GM12878 (cell line): ENCODE measurements around the gene SLC23A2. TPM values are rescaled to one million over a fixed set of nuclear protein-coding genes. Genes with fewer than 3 reads are reported as not detected.

Experiments
- ASH2L ChIP-seq: fragments of 300-600, 200-600 bp; sonication (generic); IDR thresholded peaks from 2 replicates; pipeline ENCODE4 v1.6.1; 2017; ENCODE audit warnings: low read depth, mild to moderate bottlenecking, borderline replicate concordance
- ATF3 ChIP-seq: IDR thresholded peaks from 2 replicates; pipeline ENCODE4 v1.6.1; 2011; ENCODE audit warnings: low read depth, mild to moderate bottlenecking, low read length, moderate library complexity, borderline replicate concordance; ENCODE audit errors: extremely low read depth
- ATF7 ChIP-seq: fragments of 450-650 bp; IDR thresholded peaks from 2 replicates; pipeline ENCODE4 v1.6.1; 2016; ENCODE audit warnings: low read depth, mild to moderate bottlenecking
- E4F1 ChIP-seq: fragments of 450-650 bp; IDR thresholded peaks from 2 replicates; pipeline ENCODE4 v1.6.1; 2018; ENCODE audit warnings: borderline replicate concordance, mild to moderate bottlenecking; ENCODE audit not compliant: partially characterized antibody
- FOS ChIP-seq: IDR thresholded peaks from 3 replicates; pipeline ENCODE4 v1.6.1; 2011; ENCODE audit warnings: borderline replicate concordance; ENCODE audit not compliant: insufficient read length; ENCODE audit errors: extremely low read depth
- FOXK2 ChIP-seq: fragments of 450-650 bp; IDR thresholded peaks from 2 replicates; pipeline ENCODE4 v1.6.1; 2017; ENCODE audit warnings: mild to moderate bottlenecking, moderate library complexity
- GATAD2B ChIP-seq: fragments of 450-650 bp; conservative IDR thresholded peaks from 2 replicates; pipeline ENCODE4 v1.6.1; 2017; ENCODE audit warnings: low read depth, mild to moderate bottlenecking, moderate library complexity
- SIX5 ChIP-seq: IDR thresholded peaks from 2 replicates; pipeline ENCODE4 v1.6.1; 2011; ENCODE audit warnings: mild to moderate bottlenecking, low read depth, low read length, moderate library complexity; ENCODE audit not compliant: severe bottlenecking
- SP1 ChIP-seq: IDR thresholded peaks from one replicate; pipeline ENCODE4 v1.6.1; 2011; ENCODE audit warnings: low read depth, low read length
- SUZ12 ChIP-seq: fragments of 200-600 bp; sonication (generic); IDR thresholded peaks from one replicate; pipeline ENCODE4 v1.6.1; 2018; ENCODE audit warnings: antibody characterized with exemption, mild to moderate bottlenecking; ENCODE audit not compliant: unreplicated experiment
- YY1 ChIP-seq: IDR thresholded peaks from 2 replicates; pipeline ENCODE4 v1.6.1; 2011; ENCODE audit warnings: low read depth, mild to moderate bottlenecking, low read length
- ZBED1 ChIP-seq: IDR thresholded peaks from 2 replicates; pipeline ENCODE4 v1.6.1; 2016; ENCODE audit warnings: borderline replicate concordance
- polyA plus RNA-seq, 11 experiments: library from polyadenylated mRNA; depleted of rRNA in 4 of 11; unstranded in 6 of 11; stranded (reverse) in 5 of 11; fragments of >200 nt; fragmentation: Nextera tagmentation in 4 of 11; fragmentation: Illumina TruSeq in 1 of 11; extraction: Ambion mirVana in 4 of 11; extraction: Trizol in 1 of 11; gene quantifications; 1 replicate in 1 of 11; 2 replicates in 10 of 11; pipeline versions ENCODE4 v1.2.1 to v1.2.3, GENCODE V29; 2011 to 2016; ENCODE audit warnings: inconsistent platforms in 2 of 11, missing spikeins in 2 of 11, low read depth in 1 of 11
- total RNA-seq, 4 experiments: library from RNA; depleted of rRNA in 3 of 4; stranded (reverse); fragments of >200 nt in 3 of 4; fragmentation: Illumina TruSeq in 1 of 4; extraction: Trizol in 1 of 4; gene quantifications; 2 replicates each; pipeline versions ENCODE4 v1.2.1 to v1.2.3, GENCODE V29; 2013 to 2021
- TF ChIP-seq, protein P1 (sequence below): fragments of 450-650 bp; formaldehyde crosslinking; IDR thresholded peaks from 2 replicates; pipeline ENCODE4 v1.5.0; 2022; ENCODE audit warnings: mild to moderate bottlenecking, missing genetic modification characterization
- TF ChIP-seq, protein P2 (sequence below): fragments of 450-650 bp; formaldehyde crosslinking; IDR thresholded peaks from 2 replicates; pipeline ENCODE4 v1.4.0; 2020; ENCODE audit warnings: mild to moderate bottlenecking, moderate library complexity
- TF ChIP-seq, protein P3 (sequence below): fragments of 450-650 bp; IDR thresholded peaks from 2 replicates; pipeline ENCODE4 v1.6.1; 2014; ENCODE audit warnings: mild to moderate bottlenecking

Gene SLC23A2
- total and polyA plus RNA-seq, 10 of the 15 experiments (the other 5 are each of a cell fraction or from before 2014, with no cell fraction given) = 4.4 to 56.1 (median 35.5) TPM

DNA sequence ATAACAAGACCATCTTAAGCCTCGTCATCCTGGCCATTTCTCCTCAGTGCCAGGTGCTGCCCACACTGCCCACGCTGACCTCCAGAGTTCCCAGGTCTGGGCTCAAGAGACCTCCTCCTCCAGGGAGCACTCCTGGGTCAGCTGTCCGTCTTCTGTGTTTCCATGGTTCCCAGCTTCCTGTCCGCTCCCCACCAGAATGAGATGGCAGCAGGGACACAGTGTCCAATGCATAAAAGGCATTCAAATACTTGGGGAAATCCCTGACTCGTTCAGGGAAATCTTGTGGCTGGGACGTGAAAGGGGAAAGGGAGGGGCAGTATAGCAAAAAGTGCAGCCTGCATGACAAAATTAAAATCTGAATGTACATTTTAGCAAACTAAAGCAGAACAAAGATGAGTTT, 54.3 kb downstream of the SLC23A2 start (continued):
- TF ChIP-seq, protein P1, sequence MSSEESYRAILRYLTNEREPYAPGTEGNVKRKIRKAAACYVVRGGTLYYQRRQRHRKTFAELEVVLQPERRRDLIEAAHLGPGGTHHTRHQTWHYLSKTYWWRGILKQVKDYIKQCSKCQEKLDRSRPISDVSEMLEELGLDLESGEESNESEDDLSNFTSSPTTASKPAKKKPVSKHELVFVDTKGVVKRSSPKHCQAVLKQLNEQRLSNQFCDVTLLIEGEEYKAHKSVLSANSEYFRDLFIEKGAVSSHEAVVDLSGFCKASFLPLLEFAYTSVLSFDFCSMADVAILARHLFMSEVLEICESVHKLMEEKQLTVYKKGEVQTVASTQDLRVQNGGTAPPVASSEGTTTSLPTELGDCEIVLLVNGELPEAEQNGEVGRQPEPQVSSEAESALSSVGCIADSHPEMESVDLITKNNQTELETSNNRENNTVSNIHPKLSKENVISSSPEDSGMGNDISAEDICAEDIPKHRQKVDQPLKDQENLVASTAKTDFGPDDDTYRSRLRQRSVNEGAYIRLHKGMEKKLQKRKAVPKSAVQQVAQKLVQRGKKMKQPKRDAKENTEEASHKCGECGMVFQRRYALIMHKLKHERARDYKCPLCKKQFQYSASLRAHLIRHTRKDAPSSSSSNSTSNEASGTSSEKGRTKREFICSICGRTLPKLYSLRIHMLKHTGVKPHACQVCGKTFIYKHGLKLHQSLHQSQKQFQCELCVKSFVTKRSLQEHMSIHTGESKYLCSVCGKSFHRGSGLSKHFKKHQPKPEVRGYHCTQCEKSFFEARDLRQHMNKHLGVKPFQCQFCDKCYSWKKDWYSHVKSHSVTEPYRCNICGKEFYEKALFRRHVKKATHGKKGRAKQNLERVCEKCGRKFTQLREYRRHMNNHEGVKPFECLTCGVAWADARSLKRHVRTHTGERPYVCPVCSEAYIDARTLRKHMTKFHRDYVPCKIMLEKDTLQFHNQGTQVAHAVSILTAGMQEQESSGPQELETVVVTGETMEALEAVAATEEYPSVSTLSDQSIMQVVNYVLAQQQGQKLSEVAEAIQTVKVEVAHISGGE = no peak
- TF ChIP-seq, protein P2, sequence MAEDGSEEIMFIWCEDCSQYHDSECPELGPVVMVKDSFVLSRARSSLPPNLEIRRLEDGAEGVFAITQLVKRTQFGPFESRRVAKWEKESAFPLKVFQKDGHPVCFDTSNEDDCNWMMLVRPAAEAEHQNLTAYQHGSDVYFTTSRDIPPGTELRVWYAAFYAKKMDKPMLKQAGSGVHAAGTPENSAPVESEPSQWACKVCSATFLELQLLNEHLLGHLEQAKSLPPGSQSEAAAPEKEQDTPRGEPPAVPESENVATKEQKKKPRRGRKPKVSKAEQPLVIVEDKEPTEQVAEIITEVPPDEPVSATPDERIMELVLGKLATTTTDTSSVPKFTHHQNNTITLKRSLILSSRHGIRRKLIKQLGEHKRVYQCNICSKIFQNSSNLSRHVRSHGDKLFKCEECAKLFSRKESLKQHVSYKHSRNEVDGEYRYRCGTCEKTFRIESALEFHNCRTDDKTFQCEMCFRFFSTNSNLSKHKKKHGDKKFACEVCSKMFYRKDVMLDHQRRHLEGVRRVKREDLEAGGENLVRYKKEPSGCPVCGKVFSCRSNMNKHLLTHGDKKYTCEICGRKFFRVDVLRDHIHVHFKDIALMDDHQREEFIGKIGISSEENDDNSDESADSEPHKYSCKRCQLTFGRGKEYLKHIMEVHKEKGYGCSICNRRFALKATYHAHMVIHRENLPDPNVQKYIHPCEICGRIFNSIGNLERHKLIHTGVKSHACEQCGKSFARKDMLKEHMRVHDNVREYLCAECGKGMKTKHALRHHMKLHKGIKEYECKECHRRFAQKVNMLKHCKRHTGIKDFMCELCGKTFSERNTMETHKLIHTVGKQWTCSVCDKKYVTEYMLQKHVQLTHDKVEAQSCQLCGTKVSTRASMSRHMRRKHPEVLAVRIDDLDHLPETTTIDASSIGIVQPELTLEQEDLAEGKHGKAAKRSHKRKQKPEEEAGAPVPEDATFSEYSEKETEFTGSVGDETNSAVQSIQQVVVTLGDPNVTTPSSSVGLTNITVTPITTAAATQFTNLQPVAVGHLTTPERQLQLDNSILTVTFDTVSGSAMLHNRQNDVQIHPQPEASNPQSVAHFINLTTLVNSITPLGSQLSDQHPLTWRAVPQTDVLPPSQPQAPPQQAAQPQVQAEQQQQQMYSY (CRISPR knock-in tag) = no peak
- TF ChIP-seq E4F1 (no peak), ATF3 (no peak), FOXK2 (no peak), YY1 (no peak), ATF7 (no peak), ASH2L (no peak), GATAD2B (no peak), SP1 (no peak), SUZ12 (no peak), SIX5 (no peak), FOS (no peak), ZBED1 (no peak)
- TF ChIP-seq, protein P3, sequence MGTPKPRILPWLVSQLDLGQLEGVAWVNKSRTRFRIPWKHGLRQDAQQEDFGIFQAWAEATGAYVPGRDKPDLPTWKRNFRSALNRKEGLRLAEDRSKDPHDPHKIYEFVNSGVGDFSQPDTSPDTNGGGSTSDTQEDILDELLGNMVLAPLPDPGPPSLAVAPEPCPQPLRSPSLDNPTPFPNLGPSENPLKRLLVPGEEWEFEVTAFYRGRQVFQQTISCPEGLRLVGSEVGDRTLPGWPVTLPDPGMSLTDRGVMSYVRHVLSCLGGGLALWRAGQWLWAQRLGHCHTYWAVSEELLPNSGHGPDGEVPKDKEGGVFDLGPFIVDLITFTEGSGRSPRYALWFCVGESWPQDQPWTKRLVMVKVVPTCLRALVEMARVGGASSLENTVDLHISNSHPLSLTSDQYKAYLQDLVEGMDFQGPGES = no peak
